IMR-90 (cell line): ENCODE results near the gene L3MBTL3. TPM values are rescaled to one million over a fixed set of nuclear protein-coding genes. Genes with fewer than 3 reads are reported as not detected.
"Not testable (repeated sequence)": the region's sequence is repeated elsewhere in the genome, so short reads cannot be mapped to it uniquely, and the experiment has no call there.

Experiments used
- ATAC-seq: fragments of 200-7000 bp; cut with Tn5 transposase; 2 replicates; pipeline ENCODE4 v1.9.1; 2020; ENCODE audit warnings: low read depth, mild to moderate bottlenecking, moderate library complexity
- BruUV-seq: library from RNA; stranded (reverse); fragments of 400-500 nt; replicated peaks from 2 replicates; lab custom pipeline; 2021; lab: Mats Ljungman, UMichigan
- CTCF ChIA-PET: fragments of 300-600 bp; formaldehyde crosslinking; extraction: SDS; loops from one replicate; lab custom pipeline; 2021; ENCODE audit warnings: antibody characterized with exemption; lab: Yijun Ruan, JAX
- POLR2A ChIA-PET: fragments of 300-600 bp; sonication (Branson Sonifier 250); formaldehyde crosslinking; loops from one replicate; lab custom pipeline; 2022; ENCODE audit warnings: antibody characterized with exemption; ENCODE audit not compliant: unreplicated experiment; lab: Charles Lee
- DNase-seq: peaks from one replicate; pipeline ENCODE4 v3.0.0; 2013
- H2AFZ ChIP-seq: replicated peaks from 2 replicates; pipeline ENCODE3; 2013; ENCODE audit warnings: low read length, mild to moderate bottlenecking; ENCODE audit not compliant: poor library complexity
- H2AK5ac ChIP-seq: 2 replicates; pipeline ENCODE4 v1.6.1; 2013; ENCODE audit warnings: low read depth, low read length, inconsistent platforms
- H2AK9ac ChIP-seq: replicated peaks from 2 replicates; pipeline ENCODE3; 2013; ENCODE audit warnings: mild to moderate bottlenecking, low read depth, low read length, moderate library complexity; ENCODE audit not compliant: poor library complexity
- H2BK120ac ChIP-seq: 2 replicates; pipeline ENCODE4 v1.6.1; 2013; ENCODE audit warnings: low read depth, low read length, inconsistent platforms
- H2BK15ac ChIP-seq: 3 replicates; pipeline ENCODE4 v1.6.1; 2013; ENCODE audit warnings: low read depth, low read length, inconsistent platforms
- H2BK20ac ChIP-seq: 2 replicates; pipeline ENCODE4 v1.6.1; 2013; ENCODE audit warnings: low read depth, mild to moderate bottlenecking, inconsistent platforms, low read length, moderate library complexity
- H2BK5ac ChIP-seq: 2 replicates; pipeline ENCODE4 v1.6.1; 2013; ENCODE audit warnings: mild to moderate bottlenecking, low read depth, low read length, inconsistent platforms; ENCODE audit not compliant: poor library complexity, severe bottlenecking
- H3K14ac ChIP-seq: replicated peaks from 2 replicates; pipeline ENCODE4 v1.6.1; 2013; ENCODE audit warnings: low read depth, low read length, inconsistent platforms
- H3K18ac ChIP-seq: 2 replicates; pipeline ENCODE4 v1.6.1; 2013; ENCODE audit warnings: low read depth, low read length, control low read depth
- H3K23ac ChIP-seq: 2 replicates; pipeline ENCODE4 v1.6.1; 2013; ENCODE audit warnings: low read depth, low read length, inconsistent platforms
- H3K27ac ChIP-seq: 2 replicates; pipeline ENCODE4 v1.5.1; 2013; ENCODE audit warnings: mild to moderate bottlenecking, control low read depth, low read length; ENCODE audit not compliant: insufficient read depth
- H3K27me3 ChIP-seq: 2 replicates; pipeline ENCODE4 v1.6.1; 2013; ENCODE audit warnings: low read length; ENCODE audit not compliant: control insufficient read depth, insufficient read depth
- H3K36me3 ChIP-seq: 2 replicates; pipeline ENCODE4 v1.6.1; 2013; ENCODE audit warnings: low read length, mixed read lengths; ENCODE audit not compliant: control insufficient read depth, insufficient read depth
- H3K4ac ChIP-seq: 2 replicates; pipeline ENCODE4 v1.6.1; 2013; ENCODE audit warnings: low read depth, low read length, inconsistent platforms
- H3K4me1 ChIP-seq: 2 replicates; pipeline ENCODE4 v1.6.1; 2013; ENCODE audit warnings: low read length, mixed read lengths; ENCODE audit not compliant: control insufficient read depth, insufficient read depth
- H3K4me2 ChIP-seq: 2 replicates; pipeline ENCODE4 v1.6.1; 2013; ENCODE audit warnings: low read depth, mild to moderate bottlenecking, control low read depth, low read length, moderate library complexity
- H3K4me3 ChIP-seq: 2 replicates; pipeline ENCODE4 v1.5.1; 2013; ENCODE audit warnings: low read depth, mild to moderate bottlenecking, control low read depth, low read length, moderate library complexity; ENCODE audit not compliant: insufficient read depth
- H3K56ac ChIP-seq: 2 replicates; pipeline ENCODE4 v1.6.1; 2013; ENCODE audit warnings: low read length, inconsistent platforms; ENCODE audit not compliant: insufficient read depth; ENCODE audit errors: extremely low read depth
- H3K79me1 ChIP-seq, 2 experiments: 2 replicates each; pipeline ENCODE4 v1.6.1; 2013; ENCODE audit warnings: low read length in 2 of 2, inconsistent platforms in 1 of 2, low read depth in 1 of 2
- H3K9ac ChIP-seq: 2 replicates; pipeline ENCODE4 v1.6.1; 2013; ENCODE audit warnings: low read depth, low read length, control low read depth
- H3K9me1 ChIP-seq: 2 replicates; pipeline ENCODE4 v1.6.1; 2013; ENCODE audit warnings: low read length, inconsistent platforms; ENCODE audit not compliant: insufficient read depth
- H3K9me3 ChIP-seq: 2 replicates; pipeline ENCODE4 v1.6.1; 2013; ENCODE audit warnings: low read length; ENCODE audit not compliant: control insufficient read depth, insufficient read depth
- H4K20me1 ChIP-seq: 2 replicates; pipeline ENCODE4 v1.6.1; 2013; ENCODE audit warnings: low read length, inconsistent platforms; ENCODE audit not compliant: insufficient read depth
- H4K5ac ChIP-seq: 2 replicates; pipeline ENCODE4 v1.6.1; 2013; ENCODE audit warnings: mild to moderate bottlenecking, low read depth, low read length, control low read depth
- H4K8ac ChIP-seq, 2 experiments: 2 replicates each; pipeline ENCODE4 v1.6.1; 2013; ENCODE audit warnings: low read depth in 2 of 2, low read length in 2 of 2, control low read depth in 1 of 2, inconsistent platforms in 1 of 2
- H4K91ac ChIP-seq: 2 replicates; pipeline ENCODE4 v1.6.1; 2013; ENCODE audit warnings: low read depth, low read length, inconsistent platforms; ENCODE audit not compliant: insufficient read depth
- CHD1 ChIP-seq: IDR thresholded peaks from 2 replicates; pipeline ENCODE4 v1.6.1; 2012; ENCODE audit warnings: low read depth, low read length, improper control_type of control experiment
- FOS ChIP-seq: fragments of 150-350 bp; IDR thresholded peaks from 2 replicates; pipeline ENCODE4 v1.6.1; 2016; ENCODE audit warnings: low read depth, low read length
- RFX5 ChIP-seq: IDR thresholded peaks from 2 replicates; pipeline ENCODE4 v1.8.0; 2012; ENCODE audit warnings: low read depth, mild to moderate bottlenecking, low read length, moderate library complexity
- WGBS, 2 experiments: methylation state at CpG; one replicate each; pipeline versions ENCODE4 v1.1.5 to v1.1.7; 2013; ENCODE audit warnings: missing lambda C conversion rate in 2 of 2; ENCODE audit not compliant: insufficient read length in 1 of 2; ENCODE audit errors: extremely low coverage in 2 of 2; 5-methylcytosine and 5-hydroxymethylcytosine counted together
- dilution Hi-C: fragments of 300-500 bp; cut with HindIII; formaldehyde crosslinking; loops from one replicate; pipeline ENCODE4 v1.14.3; 2018; ENCODE audit warnings: low sequenced_read_pairs; ENCODE audit not compliant: unreplicated experiment
- in situ Hi-C: fragments of 300-500 bp; cut with MboI; formaldehyde crosslinking; loops from 3 replicates; pipeline ENCODE4 v1.14.3; 2019; ENCODE audit warnings: low sequenced_read_pairs, inconsistent platforms, mixed read lengths
- intact Hi-C: fragments of 100-400 bp; cut with micrococcal nuclease; formaldehyde crosslinking; loops from 2 replicates; pipeline ENCODE4 v1.10.0; 2022
- polyA plus RNA-seq, 3 experiments: library from polyadenylated mRNA; depleted of rRNA; stranded (reverse); fragments of >200 nt; gene quantifications; 2 replicates each; pipeline ENCODE4 v1.2.3, GENCODE V29; 2012; ENCODE audit warnings: low replicate concordance in 1 of 3
- total RNA-seq: library from RNA; depleted of rRNA; stranded (reverse); fragments of >200 nt; gene quantifications from 2 replicates; pipeline ENCODE4 v1.2.3, GENCODE V29; 2012
- TF ChIP-seq, protein P1 (sequence below): fragments of 150-350 bp; IDR thresholded peaks from 2 replicates; pipeline ENCODE4 v1.6.1; 2016; ENCODE audit warnings: low read depth, mild to moderate bottlenecking, low read length, moderate library complexity, borderline replicate concordance

Gene L3MBTL3
- total and polyA plus RNA-seq, 2 of the 4 experiments (the other 2 are of a cell fraction): 7.2 to 10.9 TPM

DNA sequence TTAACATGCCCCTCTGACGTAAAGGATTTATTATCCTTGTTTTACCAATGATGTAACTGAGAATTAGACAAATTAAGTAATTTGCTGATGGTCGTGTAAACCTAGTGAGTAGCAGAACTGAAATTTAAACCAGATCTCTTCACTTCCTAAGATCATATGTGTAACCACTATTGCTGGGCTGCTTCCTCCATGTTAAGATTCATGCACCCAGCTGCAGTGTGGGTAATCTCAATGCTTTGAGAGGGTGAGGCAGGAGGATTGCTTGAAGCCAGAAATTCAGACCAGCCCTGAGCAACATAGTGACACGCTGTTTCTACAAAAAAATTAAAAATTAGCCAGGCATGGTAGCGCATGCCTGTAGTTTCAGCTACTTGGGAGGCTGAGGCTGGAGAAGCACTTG lies 97.9 kb downstream of the L3MBTL3 start:
- no peaks in the 10 kb centered on the region; the same call in 1 of the 2 replicates for H3K36me3 ChIP-seq
- H2BK20ac ChIP-seq: no peak overlapping the region
- H4K8ac ChIP-seq: no peak overlapping the region
- ChIA-PET POLR2A (no interaction called here), CTCF (no interaction called here)
- no peak overlapping the region for H3K23ac ChIP-seq
- TF ChIP-seq CHD1 (no peak), RFX5 (no peak), FOS (no peak)
- TF ChIP-seq, protein P1, sequence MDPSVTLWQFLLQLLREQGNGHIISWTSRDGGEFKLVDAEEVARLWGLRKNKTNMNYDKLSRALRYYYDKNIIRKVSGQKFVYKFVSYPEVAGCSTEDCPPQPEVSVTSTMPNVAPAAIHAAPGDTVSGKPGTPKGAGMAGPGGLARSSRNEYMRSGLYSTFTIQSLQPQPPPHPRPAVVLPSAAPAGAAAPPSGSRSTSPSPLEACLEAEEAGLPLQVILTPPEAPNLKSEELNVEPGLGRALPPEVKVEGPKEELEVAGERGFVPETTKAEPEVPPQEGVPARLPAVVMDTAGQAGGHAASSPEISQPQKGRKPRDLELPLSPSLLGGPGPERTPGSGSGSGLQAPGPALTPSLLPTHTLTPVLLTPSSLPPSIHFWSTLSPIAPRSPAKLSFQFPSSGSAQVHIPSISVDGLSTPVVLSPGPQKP: no peak
- dilution Hi-C loops: no loop called here
- H3K4me3 ChIP-seq: no peak overlapping the region
- H3K14ac ChIP-seq: no peak overlapping the region
- H3K27me3 ChIP-seq: no peaks in the 10 kb centered on the region
- H3K9me1 ChIP-seq: peaks cover 3% of the 10 kb centered on the region; the same call in 1 of the 2 replicates
- no peak overlapping the region for H2BK120ac ChIP-seq
- no peak overlapping the region for H3K4me2 ChIP-seq
- intact Hi-C loops: no loop called here
- no TSS peak for BruUV-seq
- H4K5ac ChIP-seq: no peak overlapping the region
- no peak overlapping the region for H2AFZ ChIP-seq
- no peak for DNase-seq
- H3K18ac ChIP-seq: no peak overlapping the region
- no peak overlapping the region for H2BK15ac ChIP-seq
- no peak for ATAC-seq
- H2AK5ac ChIP-seq: no peak overlapping the region
- no peaks in the 10 kb centered on the region for H3K4me1 ChIP-seq
- H3K27ac ChIP-seq: no peak overlapping the region
- no peak overlapping the region for H3K4ac ChIP-seq
- in situ Hi-C loops: no loop called here
- 100% methylated on average over 1 of the region's 4 CpGs; no CpG with 5 or more reads in 1 of the 2 experiments for WGBS, 2 experiments
- H4K91ac ChIP-seq: no peak overlapping the region
- no peak overlapping the region for H3K9ac ChIP-seq
- no peak overlapping the region for H3K56ac ChIP-seq
- no peaks in the 10 kb centered on the region for H3K9me3 ChIP-seq
- H2BK5ac ChIP-seq: no peak overlapping the region
- H4K20me1 ChIP-seq: no peaks in the 10 kb centered on the region
- no peaks in the 10 kb centered on the region; a peak in 1 of 4 replicates for H3K79me1 ChIP-seq
- H2AK9ac ChIP-seq: no peak overlapping the region

DNA sequence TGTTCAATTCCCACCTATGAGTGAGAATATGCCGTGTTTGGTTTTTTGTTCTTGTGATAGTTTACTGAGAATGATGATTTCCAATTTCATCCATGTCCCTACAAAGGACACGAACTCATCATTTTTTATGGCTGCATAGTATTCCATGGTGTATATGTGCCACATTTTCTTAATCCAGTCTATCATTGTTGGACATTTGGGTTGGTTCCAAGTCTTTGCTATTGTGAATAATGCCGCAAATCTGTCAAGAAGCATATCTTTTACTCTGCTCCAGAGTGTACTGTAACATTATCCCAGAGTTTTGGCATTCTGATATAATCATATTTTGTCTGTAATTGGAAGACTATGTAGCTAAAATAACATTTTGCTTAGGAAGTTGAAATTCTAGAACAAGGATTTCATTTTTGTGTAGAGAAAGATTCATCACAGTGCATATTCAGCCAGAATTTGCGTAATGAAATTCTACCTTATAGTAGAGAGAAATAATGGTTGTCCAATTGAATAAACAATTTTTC lies 98.9 kb downstream of the L3MBTL3 start:
- H4K20me1 ChIP-seq, H2AFZ ChIP-seq, H2AK9ac ChIP-seq, H4K5ac ChIP-seq, intact Hi-C loops, H2BK20ac ChIP-seq, BruUV-seq, H2BK120ac ChIP-seq, ATAC-seq, H3K36me3 ChIP-seq, dilution Hi-C loops, H3K4me3 ChIP-seq, H2AK5ac ChIP-seq, POLR2A ChIA-PET, H4K91ac ChIP-seq, H2BK15ac ChIP-seq, in situ Hi-C loops, H3K56ac ChIP-seq, H3K9me1 ChIP-seq, H3K18ac ChIP-seq, H3K9me3 ChIP-seq, H3K4me2 ChIP-seq, H3K14ac ChIP-seq, H2BK5ac ChIP-seq, H3K23ac ChIP-seq, H3K27me3 ChIP-seq, H3K4ac ChIP-seq, H3K79me1 ChIP-seq, DNase-seq, H3K9ac ChIP-seq, CTCF ChIA-PET, H4K8ac ChIP-seq, H3K4me1 ChIP-seq, H3K27ac ChIP-seq: not testable (repeated sequence)
- WGBS, 2 experiments: no CpG with 5 or more reads among the region's 4 CpGs
